ENCODE results near the gene PAX7. TPM values are rescaled to one million over a fixed set of nuclear protein-coding genes. Genes with fewer than 3 reads are reported as not detected.

Gene PAX7
- total RNA-seq, 6 experiments from 2014 or later = not detected

DNA sequence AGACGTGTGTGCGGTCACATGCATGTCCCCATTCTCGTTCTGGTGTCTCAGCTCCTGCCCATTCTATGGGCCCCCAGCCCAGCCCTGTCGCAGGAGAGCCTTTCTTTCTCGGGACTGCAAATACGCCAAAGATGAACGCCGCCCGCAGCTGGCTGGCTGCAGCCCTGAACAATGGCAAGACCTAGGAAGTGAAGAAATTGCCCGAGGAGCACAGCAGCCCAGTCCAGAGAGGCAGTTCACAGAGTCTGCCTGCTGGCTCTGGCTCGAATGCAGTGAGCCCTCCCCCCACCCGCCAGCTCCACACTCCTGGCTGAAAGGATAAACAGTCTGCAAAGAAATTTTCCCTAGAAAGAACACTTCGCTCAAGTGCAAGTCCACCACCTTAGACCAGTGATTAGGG is 23.3 kb downstream of the PAX7 start:
- intact Hi-C loops (cut with DNase I) = no loop called here
- Histone ChIP-seq H3K9me3 (no peaks in the 10 kb centered on the region), H3K27me3 (peaks cover 0 to 16% of the 10 kb centered on the region in 2 donors), H3K4me1 (no peaks in the 10 kb centered on the region), H3K36me3 (no peaks in the 10 kb centered on the region), H3K4me3 (no peak overlapping the region), H3K27ac (no peak overlapping the region)
- 16% methylated on average over 13 of the region's 13 CpGs for WGBS (ENCODE audit: insufficient coverage, low coverage, low lambda C conversion rate, missing lambda C conversion rate)
- no peak for TF ChIP-seq POLR2A (IDR thresholded peaks at IDR 0.05)
- TF ChIP-seq, protein P1, sequence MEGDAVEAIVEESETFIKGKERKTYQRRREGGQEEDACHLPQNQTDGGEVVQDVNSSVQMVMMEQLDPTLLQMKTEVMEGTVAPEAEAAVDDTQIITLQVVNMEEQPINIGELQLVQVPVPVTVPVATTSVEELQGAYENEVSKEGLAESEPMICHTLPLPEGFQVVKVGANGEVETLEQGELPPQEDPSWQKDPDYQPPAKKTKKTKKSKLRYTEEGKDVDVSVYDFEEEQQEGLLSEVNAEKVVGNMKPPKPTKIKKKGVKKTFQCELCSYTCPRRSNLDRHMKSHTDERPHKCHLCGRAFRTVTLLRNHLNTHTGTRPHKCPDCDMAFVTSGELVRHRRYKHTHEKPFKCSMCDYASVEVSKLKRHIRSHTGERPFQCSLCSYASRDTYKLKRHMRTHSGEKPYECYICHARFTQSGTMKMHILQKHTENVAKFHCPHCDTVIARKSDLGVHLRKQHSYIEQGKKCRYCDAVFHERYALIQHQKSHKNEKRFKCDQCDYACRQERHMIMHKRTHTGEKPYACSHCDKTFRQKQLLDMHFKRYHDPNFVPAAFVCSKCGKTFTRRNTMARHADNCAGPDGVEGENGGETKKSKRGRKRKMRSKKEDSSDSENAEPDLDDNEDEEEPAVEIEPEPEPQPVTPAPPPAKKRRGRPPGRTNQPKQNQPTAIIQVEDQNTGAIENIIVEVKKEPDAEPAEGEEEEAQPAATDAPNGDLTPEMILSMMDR (IDR thresholded peaks at IDR 0.05) = no peak
- ATAC-seq (no peak), DNase-seq (no peak)

DNA sequence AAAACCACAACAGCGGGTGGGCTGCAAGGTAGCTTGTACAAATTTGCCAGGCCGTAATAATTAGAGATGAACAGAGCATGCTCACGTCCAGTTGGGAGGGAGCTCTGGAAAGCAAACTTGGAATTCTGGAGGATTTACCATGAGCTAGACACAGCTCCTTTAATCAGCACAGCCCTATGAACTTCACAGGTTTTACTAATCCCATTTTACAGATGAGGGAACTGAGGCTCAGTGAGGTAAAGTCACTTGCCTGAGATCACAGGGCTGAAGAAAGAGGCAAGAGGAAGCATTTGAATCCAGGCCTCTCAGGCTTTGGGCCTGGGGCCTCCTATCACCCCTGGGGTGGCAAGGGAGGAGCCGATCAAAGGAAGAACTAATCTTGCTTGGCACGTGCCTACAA is 24.0 kb downstream of the PAX7 start:
- no peaks in the 10 kb centered on the region for H3K36me3 ChIP-seq
- peaks cover 0 to 16% of the 10 kb centered on the region in 2 donors for H3K27me3 ChIP-seq
- no peak for ATAC-seq
- H3K9me3 ChIP-seq = no peaks in the 10 kb centered on the region
- intact Hi-C loops (cut with DNase I) = no loop called here
- no peak overlapping the region for H3K27ac ChIP-seq
- no peak for DNase-seq
- 61% methylated on average over 3 of the region's 5 CpGs for WGBS (ENCODE audit: insufficient coverage, low coverage, low lambda C conversion rate, missing lambda C conversion rate)
- no peaks in the 10 kb centered on the region for H3K4me1 ChIP-seq
- no peak overlapping the region for H3K4me3 ChIP-seq
- TF ChIP-seq, protein P1 (IDR thresholded peaks at IDR 0.05) = no peak
- no peak for TF ChIP-seq POLR2A (IDR thresholded peaks at IDR 0.05)

DNA sequence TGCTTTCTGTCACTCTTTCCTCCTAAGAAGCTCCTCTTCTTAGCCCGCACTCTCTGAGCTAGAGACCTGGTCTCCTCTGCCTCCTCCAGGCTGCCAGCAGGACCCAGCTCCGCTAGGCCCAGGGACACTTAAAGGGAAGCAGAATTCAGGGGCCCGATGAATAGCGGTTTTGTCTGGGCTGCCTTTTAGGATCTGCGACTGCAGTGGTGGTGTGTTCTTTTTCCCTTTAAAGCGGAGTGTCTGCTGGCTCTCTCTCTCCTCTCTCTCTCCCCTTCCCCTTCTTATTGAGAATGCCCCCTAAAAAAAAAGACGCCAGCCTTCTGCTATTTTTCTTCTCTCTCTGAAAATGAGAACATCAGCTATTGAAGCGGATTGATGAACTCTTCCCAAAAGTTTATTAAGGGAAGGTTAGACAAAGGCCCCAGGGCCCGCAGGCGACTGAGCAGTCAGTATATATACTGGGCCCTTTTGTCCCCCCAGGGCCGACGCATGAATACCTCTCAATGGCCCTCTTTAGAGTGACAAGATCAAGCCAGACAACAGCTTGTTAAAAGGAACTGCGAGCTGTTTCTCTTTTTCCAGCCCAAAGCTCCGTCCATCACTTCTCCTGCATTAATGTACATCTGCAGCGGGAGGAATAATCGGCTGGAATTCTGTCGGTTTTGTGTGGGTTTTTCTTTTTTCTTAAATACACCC is 27.0 kb downstream of the PAX7 start:
- TF ChIP-seq, protein P1 (IDR thresholded peaks at IDR 0.05) = no peak
- TF ChIP-seq POLR2A (IDR thresholded peaks at IDR 0.05) = no peak

DNA sequence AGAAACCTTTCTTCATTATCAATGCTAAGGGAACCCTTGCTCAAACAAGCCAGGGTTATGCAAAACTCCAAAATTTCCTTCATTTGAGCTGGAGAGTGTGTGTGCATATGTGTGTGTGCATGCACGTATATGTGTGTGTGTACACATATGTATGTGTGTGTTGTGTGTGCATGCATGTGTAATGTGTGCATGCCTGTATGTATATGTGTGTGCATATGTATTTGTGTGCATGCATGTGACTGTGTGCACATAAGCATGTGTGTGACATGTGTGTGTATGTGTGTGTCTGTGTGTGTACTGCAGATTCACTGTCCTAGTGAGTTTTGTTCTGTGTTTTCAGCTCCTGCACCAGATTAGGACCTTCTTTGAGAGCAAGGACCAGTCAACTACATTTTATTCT is 28.2 kb downstream of the PAX7 start:
- WGBS (ENCODE audit: insufficient coverage, low coverage, low lambda C conversion rate, missing lambda C conversion rate) = 50% methylated on average over 1 of the region's 1 CpG
- peaks cover 0 to 4% of the 10 kb centered on the region in 2 donors for H3K27me3 ChIP-seq
- intact Hi-C loops (cut with DNase I) = no loop called here

More for the DNA sequence above, 27.0 kb downstream of the PAX7 start:
- Histone ChIP-seq H3K27ac (no peak overlapping the region), H3K4me1 (no peaks in the 10 kb centered on the region), H3K9me3 (no peaks in the 10 kb centered on the region), H3K36me3 (no peaks in the 10 kb centered on the region), H3K4me3 (no peak overlapping the region), H3K27me3 (peaks cover 0 to 9% of the 10 kb centered on the region in 2 donors)
- intact Hi-C loops (cut with DNase I) = no loop called here
- ATAC-seq (no peak), DNase-seq (no peak)
- WGBS (ENCODE audit: insufficient coverage, low coverage, low lambda C conversion rate, missing lambda C conversion rate) = 49% methylated on average over 16 of the region's 17 CpGs

More for the DNA sequence above, 28.2 kb downstream of the PAX7 start:
- ATAC-seq = no peak
- DNase-seq = no peak
- no peaks in the 10 kb centered on the region for H3K36me3 ChIP-seq
- H3K27ac ChIP-seq = no peak overlapping the region
- TF ChIP-seq, protein P1 (IDR thresholded peaks at IDR 0.05) = no peak
- no peak for TF ChIP-seq POLR2A (IDR thresholded peaks at IDR 0.05)
- H3K4me3 ChIP-seq = no peak overlapping the region
- no peaks in the 10 kb centered on the region for H3K9me3 ChIP-seq
- H3K4me1 ChIP-seq = no peaks in the 10 kb centered on the region
